HCT116 (cell line): Measurements from ENCODE around the gene IFNLR1. TPM values are rescaled to one million over a fixed set of nuclear protein-coding genes. Genes with fewer than 3 reads are reported as not detected.

Experiments used
- ATAC-seq: fragments of 200-7000 bp; cut with Tn5 transposase; 2 replicates; pipeline ENCODE4 v1.9.1; 2020; ENCODE audit warnings: mild to moderate bottlenecking, moderate library complexity
- BruUV-seq: library from RNA; stranded (reverse); fragments of 400-500 nt; replicated peaks from 2 replicates; lab custom pipeline; 2021; lab: Mats Ljungman, UMichigan
- CTCF ChIA-PET: fragments of 300-600 bp; sonication (Branson Sonifier 250); formaldehyde crosslinking; loops from one replicate; lab custom pipeline; 2021; ENCODE audit warnings: antibody characterized with exemption; lab: Charles Lee
- POLR2A ChIA-PET: fragments of 300-600, 350-600 bp; sonication (Branson Sonifier 250); formaldehyde crosslinking; loops from one replicate; lab custom pipeline; 2021; ENCODE audit warnings: antibody characterized with exemption; lab: Charles Lee
- RAD21 ChIA-PET, 2 experiments: fragments of 300-600 bp; sonication (Branson Sonifier 250); formaldehyde crosslinking; loops; one replicate each; lab custom pipeline; 2023; ENCODE audit warnings: low total read pairs in 2 of 2; ENCODE audit not compliant: uncharacterized antibody in 2 of 2, unreplicated experiment in 2 of 2, low non-redundant PET in 1 of 2; lab: Charles Lee
- DNase-seq: peaks from one replicate; pipeline ENCODE4 v3.0.0-alpha.2; 2010; ENCODE audit warnings: low read depth, low spot score
- H2AFZ ChIP-seq: fragments of 200-600 bp; shearing (Covaris generic), sonication (generic); 2 replicates; pipeline ENCODE4 v1.6.1; 2017; ENCODE audit warnings: low read depth, mixed run types, mixed read lengths, antibody characterized with exemption, low read length; ENCODE audit not compliant: poor library complexity, severe bottlenecking
- H3K27ac ChIP-seq: 2 replicates; pipeline ENCODE4 v1.5.1; 2012; ENCODE audit warnings: low read depth, low read length
- H3K27me3 ChIP-seq: fragments of 200-600 bp; sonication (generic); 2 replicates; pipeline ENCODE4 v1.6.1; 2016; ENCODE audit warnings: mixed run types, low read length, mixed read lengths; ENCODE audit not compliant: insufficient read depth
- H3K36me3 ChIP-seq, 2 experiments: fragments of 200-500 bp in 1 of 2; fragments of 200-600 bp in 1 of 2; sonication (Bioruptor generic) in 1 of 2; sonication (generic) in 1 of 2; 2 replicates each; pipeline versions ENCODE4 v1.5.1 to v1.6.1; 2014 to 2016; ENCODE audit warnings: low read length in 2 of 2, inconsistent platforms in 1 of 2, mixed read lengths in 1 of 2, mixed run types in 1 of 2; ENCODE audit not compliant: insufficient read depth in 2 of 2, control insufficient read depth in 1 of 2
- H3K4me1 ChIP-seq, 2 experiments: fragments of 200-600 bp in 1 of 2; sonication (generic) in 1 of 2; 2 replicates each; pipeline versions ENCODE4 v1.5.1 to v1.6.1; 2012 to 2017; ENCODE audit warnings: low read length in 2 of 2, inconsistent platforms in 1 of 2, mild to moderate bottlenecking in 1 of 2, mixed read lengths in 1 of 2, mixed run types in 1 of 2, moderate library complexity in 1 of 2; ENCODE audit not compliant: insufficient read depth in 2 of 2, control insufficient read depth in 1 of 2
- H3K4me2 ChIP-seq: fragments of 200-600 bp; sonication (generic); 2 replicates; pipeline ENCODE4 v1.6.1; 2017; ENCODE audit warnings: mixed run types, low read length, mixed read lengths
- H3K4me3 ChIP-seq, 2 experiments: fragments of 200-600 bp in 1 of 2; sonication (generic) in 1 of 2; replicated peaks in 1 of 2; 2 replicates each; pipeline ENCODE4 v1.5.1; 2011 to 2016; ENCODE audit warnings: low read length in 2 of 2, control low read depth in 1 of 2, low read depth in 1 of 2, mild to moderate bottlenecking in 1 of 2, mixed read lengths in 1 of 2, mixed run types in 1 of 2
- H3K79me2 ChIP-seq: fragments of 200-600 bp; sonication (generic); 2 replicates; pipeline ENCODE4 v1.6.1; 2017; ENCODE audit warnings: mild to moderate bottlenecking, mixed run types, low read length, moderate library complexity, mixed read lengths; ENCODE audit not compliant: insufficient read depth
- H3K9ac ChIP-seq: fragments of 200-600 bp; sonication (generic); 2 replicates; pipeline ENCODE4 v1.6.1; 2016; ENCODE audit warnings: low read length, mixed read lengths
- H3K9me2 ChIP-seq: fragments of 200-600 bp; sonication (generic), shearing (Covaris generic); 2 replicates; pipeline ENCODE4 v1.6.1; 2017; ENCODE audit warnings: mixed run types, mild to moderate bottlenecking, moderate library complexity; ENCODE audit not compliant: insufficient read depth
- H3K9me3 ChIP-seq, 2 experiments: fragments of 200-500 bp in 1 of 2; fragments of 200-600 bp in 1 of 2; sonication (Bioruptor generic) in 1 of 2; sonication (generic) in 1 of 2; 2 replicates each; pipeline ENCODE4 v1.6.1; 2014 to 2017; ENCODE audit warnings: low read length in 2 of 2, mixed read lengths in 2 of 2, inconsistent platforms in 1 of 2, low read depth in 1 of 2, mild to moderate bottlenecking in 1 of 2, mixed run types in 1 of 2, moderate library complexity in 1 of 2; ENCODE audit not compliant: control insufficient read depth in 1 of 2, insufficient read depth in 1 of 2
- H4K20me1 ChIP-seq: fragments of 200-600 bp; sonication (generic), shearing (Covaris generic); 2 replicates; pipeline ENCODE4 v1.6.1; 2017; ENCODE audit warnings: mixed run types, mild to moderate bottlenecking, moderate library complexity; ENCODE audit not compliant: insufficient read depth
- ATF3 ChIP-seq: IDR thresholded peaks from 2 replicates; pipeline ENCODE4 v1.6.1; 2012
- CBX3 ChIP-seq: IDR thresholded peaks from 2 replicates; pipeline ENCODE4 v1.6.1; 2012; ENCODE audit warnings: low read depth
- EZH2 ChIP-seq: fragments of 200-600 bp; sonication (generic); IDR thresholded peaks from 2 replicates; pipeline ENCODE4 v1.6.1; 2017; ENCODE audit warnings: antibody characterized with exemption, mixed run types
- FOSL1 ChIP-seq: IDR thresholded peaks from 2 replicates; pipeline ENCODE4 v1.6.1; 2012; ENCODE audit warnings: low read depth
- JUND ChIP-seq: IDR thresholded peaks from 2 replicates; pipeline ENCODE4 v1.6.1; 2012
- MAX ChIP-seq: IDR thresholded peaks from 2 replicates; pipeline ENCODE4 v1.6.1; 2012
- POLR2A ChIP-seq: IDR thresholded peaks from 2 replicates; pipeline ENCODE4 v1.7.0; 2011; ENCODE audit warnings: borderline replicate concordance; ENCODE audit not compliant: insufficient read depth, insufficient read length; ENCODE audit errors: extremely low read depth
- REST ChIP-seq: IDR thresholded peaks from 2 replicates; pipeline ENCODE4 v1.6.1; 2012; ENCODE audit warnings: low read depth
- SIN3A ChIP-seq: IDR thresholded peaks from 2 replicates; pipeline ENCODE4 v1.6.1; 2012; ENCODE audit warnings: low read depth
- TCF7L2 ChIP-seq: IDR thresholded peaks from 2 replicates; pipeline ENCODE4 v1.7.0; 2011; ENCODE audit warnings: borderline replicate concordance, inconsistent platforms; ENCODE audit not compliant: insufficient read depth, insufficient read length; ENCODE audit errors: extremely low read depth
- YY1 ChIP-seq: IDR thresholded peaks from 2 replicates; pipeline ENCODE4 v1.6.1; 2011; ENCODE audit warnings: low read length, low read depth, moderate library complexity, mild to moderate bottlenecking; ENCODE audit not compliant: insufficient replicate concordance; ENCODE audit errors: extremely low read depth
- ZNF274 ChIP-seq: fragments of 200-500 bp; sonication (Bioruptor generic); IDR thresholded peaks from 2 replicates; pipeline ENCODE4 v1.6.1; 2014; ENCODE audit warnings: mild to moderate bottlenecking, low read depth, low read length, inconsistent platforms
- intact Hi-C: fragments of 100-400 bp; cut with micrococcal nuclease; formaldehyde crosslinking; loops from 2 replicates; pipeline ENCODE4 v1.10.0; 2022
- total RNA-seq: library from RNA; stranded (reverse); gene quantifications from one replicate; pipeline ENCODE4 v1.2.1, GENCODE V29; 2021; ENCODE audit not compliant: unreplicated experiment

Gene IFNLR1
- total RNA-seq, 1 experiment from 2014 or later: 7.6 TPM

GRCh38 chr1:24202556-24202955, 15.5 kb upstream of the IFNLR1 start:
- H4K20me1 ChIP-seq: no peaks in the 10 kb centered on the region
- TF ChIP-seq EZH2 (no peak), YY1 (no peak), FOSL1 (no peak), MAX (no peak), REST (no peak), TCF7L2 (no peak), ATF3 (no peak), POLR2A (no peak), ZNF274 (no peak), JUND (no peak), CBX3 (no peak), SIN3A (no peak)
- ATAC-seq (peak; percentile 14), DNase-seq (no peak)
- ChIA-PET RAD21 (interaction anchor here (0.8 to 2.4 kb wide), 8 partner anchors 52 to 191 kb away, joined by 3 to 37 read pairs (median 4); no protein-coding TSS in a partner anchor), CTCF (interaction anchor here (0.8 to 7.4 kb wide), 29 partner anchors 8 to 628 kb away, joined by 3 to 457 read pairs (median 5); partner anchors contain the start of genes IFNLR1 and STPG1), POLR2A (interaction anchor here (0.9 to 1.3 kb wide), 2 partner anchors 119 to 189 kb away, joined by 3 to 12 read pairs; no protein-coding TSS in a partner anchor)
- H3K27ac ChIP-seq: peak overlapping the region; percentile 31; the same call in 1 of the 2 replicates
- intact Hi-C loops: loop anchor here (1.0 to 5.0 kb wide), 4 partner anchors 106 to 635 kb away; no protein-coding TSS in a partner anchor
- H3K4me3 ChIP-seq: no peak overlapping the region
- H3K9me2 ChIP-seq: no peaks in the 10 kb centered on the region
- H2AFZ ChIP-seq: peak overlapping the region; percentile 60
- BruUV-seq: no TSS peak
- H3K79me2 ChIP-seq: no peaks in the 10 kb centered on the region
- H3K36me3 ChIP-seq: no peaks in the 10 kb centered on the region
- H3K9ac ChIP-seq: no peak overlapping the region
- no peaks in the 10 kb centered on the region for H3K9me3 ChIP-seq
- peaks cover 15 to 36% of the 10 kb centered on the region in 2 experiments for H3K4me1 ChIP-seq
- no peaks in the 10 kb centered on the region for H3K27me3 ChIP-seq
- H3K4me2 ChIP-seq: peak overlapping the region; percentile 43
